ENCODE data around the gene UBE2G1.
"Not testable (repeated sequence)": the region's sequence is repeated elsewhere in the genome, so short reads cannot be mapped to it uniquely, and the experiment has no call there.

Gene UBE2G1

DNA sequence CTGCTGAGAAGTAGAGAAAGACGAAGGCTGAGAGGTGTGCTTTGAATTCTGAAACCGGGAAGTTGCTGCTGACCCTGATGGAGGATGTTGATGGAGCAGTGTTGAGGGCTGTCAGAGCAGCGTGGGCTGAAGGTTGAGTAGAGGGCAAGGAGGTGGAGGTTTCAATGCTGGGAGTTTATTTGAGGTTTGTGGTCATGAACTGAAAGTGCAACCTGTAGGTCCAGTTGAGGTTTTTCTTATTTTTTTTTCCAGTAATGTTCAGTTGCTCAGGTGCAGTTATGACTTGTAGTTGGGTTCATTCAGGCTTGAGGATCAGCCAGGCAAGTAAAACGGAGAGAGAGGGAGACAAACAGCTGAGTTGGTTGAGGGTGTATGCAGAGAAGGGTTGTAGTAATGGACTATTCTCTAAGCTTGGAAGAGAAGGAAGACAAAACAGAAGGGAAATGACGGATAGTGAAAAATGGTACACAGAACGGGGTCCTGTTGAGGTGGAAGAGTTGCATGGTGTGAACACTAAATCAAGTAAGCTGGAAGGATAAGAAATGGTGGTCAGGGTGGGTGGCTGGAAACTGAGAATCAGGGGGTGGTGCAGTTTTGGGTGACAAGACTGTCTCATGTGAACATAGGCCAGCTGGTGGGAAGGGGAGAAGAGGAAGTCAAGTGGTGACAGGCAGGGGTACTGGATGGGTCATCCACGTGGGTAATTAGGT lies 8.7 kb upstream of the UBE2G1 start:
- peak; percentile 73 for DNase-seq (ENCODE audit: low spot score)
- in situ Hi-C loops (cut with MboI; ENCODE audit: low sequenced_read_pairs, unreplicated experiment): no loop called here
- TF ChIP-seq, protein P1, sequence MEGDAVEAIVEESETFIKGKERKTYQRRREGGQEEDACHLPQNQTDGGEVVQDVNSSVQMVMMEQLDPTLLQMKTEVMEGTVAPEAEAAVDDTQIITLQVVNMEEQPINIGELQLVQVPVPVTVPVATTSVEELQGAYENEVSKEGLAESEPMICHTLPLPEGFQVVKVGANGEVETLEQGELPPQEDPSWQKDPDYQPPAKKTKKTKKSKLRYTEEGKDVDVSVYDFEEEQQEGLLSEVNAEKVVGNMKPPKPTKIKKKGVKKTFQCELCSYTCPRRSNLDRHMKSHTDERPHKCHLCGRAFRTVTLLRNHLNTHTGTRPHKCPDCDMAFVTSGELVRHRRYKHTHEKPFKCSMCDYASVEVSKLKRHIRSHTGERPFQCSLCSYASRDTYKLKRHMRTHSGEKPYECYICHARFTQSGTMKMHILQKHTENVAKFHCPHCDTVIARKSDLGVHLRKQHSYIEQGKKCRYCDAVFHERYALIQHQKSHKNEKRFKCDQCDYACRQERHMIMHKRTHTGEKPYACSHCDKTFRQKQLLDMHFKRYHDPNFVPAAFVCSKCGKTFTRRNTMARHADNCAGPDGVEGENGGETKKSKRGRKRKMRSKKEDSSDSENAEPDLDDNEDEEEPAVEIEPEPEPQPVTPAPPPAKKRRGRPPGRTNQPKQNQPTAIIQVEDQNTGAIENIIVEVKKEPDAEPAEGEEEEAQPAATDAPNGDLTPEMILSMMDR (IDR thresholded peaks at IDR 0.05; ENCODE audit: borderline replicate concordance, control extremely low read depth, extremely low read depth, insufficient read depth, missing control alignments): no peak

DNA sequence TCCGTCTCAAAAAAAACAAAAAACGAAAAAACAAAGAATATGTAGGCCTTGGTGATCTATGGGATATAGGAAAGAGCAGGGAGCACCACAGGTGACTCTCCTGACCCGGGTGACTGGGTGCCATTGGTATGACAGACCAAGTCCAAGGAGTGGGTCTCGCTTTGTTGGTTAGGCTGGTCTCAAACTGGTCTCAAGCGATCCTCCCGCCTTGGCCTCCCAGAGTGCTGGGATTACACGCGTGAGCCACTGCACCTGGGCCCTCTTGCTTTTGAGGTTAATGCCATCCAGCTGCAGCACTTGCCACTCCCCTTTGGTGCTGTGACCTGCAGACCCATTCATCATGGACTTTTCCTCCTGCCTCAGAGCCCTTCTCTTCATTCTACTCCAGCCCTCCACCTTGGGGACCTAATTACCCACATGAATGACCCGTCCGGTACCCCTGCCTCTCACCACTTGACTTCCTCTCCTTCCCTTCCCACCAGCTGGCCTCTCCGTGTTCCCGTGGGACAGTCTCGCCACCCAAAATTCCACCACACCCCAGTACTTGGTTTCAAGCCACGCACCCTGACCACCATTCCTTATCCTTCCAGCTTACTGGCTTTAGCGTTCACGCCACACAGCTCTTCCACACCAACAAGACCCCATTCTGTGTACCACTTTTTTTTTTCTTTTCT lies 3.2 kb upstream of the UBE2G1 start:
- in situ Hi-C loops (cut with MboI; ENCODE audit: low sequenced_read_pairs, unreplicated experiment): no loop called here
- TF ChIP-seq, protein P1 (IDR thresholded peaks at IDR 0.05; ENCODE audit: borderline replicate concordance, control extremely low read depth, extremely low read depth, insufficient read depth, missing control alignments): no peak
- DNase-seq (ENCODE audit: low spot score): no peak

DNA sequence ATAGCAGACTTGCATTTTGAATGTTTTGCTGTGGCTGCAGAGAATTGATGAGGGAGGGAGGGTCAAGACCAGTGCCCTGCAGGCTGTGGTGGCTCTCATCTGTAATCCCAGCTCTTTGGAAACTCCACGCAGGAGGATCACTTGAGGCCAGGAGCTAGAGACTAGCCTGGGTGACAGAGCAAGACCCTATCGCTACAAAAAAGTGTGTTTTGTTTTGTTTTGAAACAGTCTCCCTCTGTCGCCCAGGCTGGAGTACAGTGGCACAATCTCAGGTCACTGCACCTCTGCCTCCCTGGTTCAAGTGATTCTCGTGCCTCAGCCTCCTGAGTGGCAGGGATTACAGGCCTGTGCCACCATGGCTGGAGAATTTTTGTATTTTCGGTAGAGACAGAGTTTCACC lies 1.9 kb upstream of the UBE2G1 start:
- in situ Hi-C loops (cut with MboI; ENCODE audit: low sequenced_read_pairs, unreplicated experiment): no loop called here
- no peak for DNase-seq (ENCODE audit: low spot score)
- TF ChIP-seq, protein P1 (IDR thresholded peaks at IDR 0.05; ENCODE audit: borderline replicate concordance, control extremely low read depth, extremely low read depth, insufficient read depth, missing control alignments): no peak

DNA sequence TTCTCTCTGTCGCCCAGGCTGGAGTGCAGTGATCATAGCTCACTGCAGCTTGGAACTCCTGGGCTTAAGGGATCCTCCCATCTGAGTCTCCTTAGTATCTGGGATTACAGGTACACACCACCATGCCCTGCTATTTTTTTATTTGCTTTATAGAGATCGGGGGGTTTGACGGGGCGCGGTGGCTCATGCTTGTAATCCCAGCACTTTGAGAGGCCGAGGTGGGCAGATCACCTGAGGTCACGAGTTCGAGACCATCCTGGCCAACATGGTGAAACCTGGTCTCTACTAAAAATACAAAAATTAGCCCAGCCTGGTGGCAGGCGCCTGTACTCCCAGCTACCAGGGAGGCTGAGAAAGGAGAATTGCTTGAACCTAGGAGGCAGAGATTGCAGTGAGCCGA lies 702 bp upstream of the UBE2G1 start:
- in situ Hi-C loops (cut with MboI; ENCODE audit: low sequenced_read_pairs, unreplicated experiment); DNase-seq (ENCODE audit: low spot score): not testable (repeated sequence)

DNA sequence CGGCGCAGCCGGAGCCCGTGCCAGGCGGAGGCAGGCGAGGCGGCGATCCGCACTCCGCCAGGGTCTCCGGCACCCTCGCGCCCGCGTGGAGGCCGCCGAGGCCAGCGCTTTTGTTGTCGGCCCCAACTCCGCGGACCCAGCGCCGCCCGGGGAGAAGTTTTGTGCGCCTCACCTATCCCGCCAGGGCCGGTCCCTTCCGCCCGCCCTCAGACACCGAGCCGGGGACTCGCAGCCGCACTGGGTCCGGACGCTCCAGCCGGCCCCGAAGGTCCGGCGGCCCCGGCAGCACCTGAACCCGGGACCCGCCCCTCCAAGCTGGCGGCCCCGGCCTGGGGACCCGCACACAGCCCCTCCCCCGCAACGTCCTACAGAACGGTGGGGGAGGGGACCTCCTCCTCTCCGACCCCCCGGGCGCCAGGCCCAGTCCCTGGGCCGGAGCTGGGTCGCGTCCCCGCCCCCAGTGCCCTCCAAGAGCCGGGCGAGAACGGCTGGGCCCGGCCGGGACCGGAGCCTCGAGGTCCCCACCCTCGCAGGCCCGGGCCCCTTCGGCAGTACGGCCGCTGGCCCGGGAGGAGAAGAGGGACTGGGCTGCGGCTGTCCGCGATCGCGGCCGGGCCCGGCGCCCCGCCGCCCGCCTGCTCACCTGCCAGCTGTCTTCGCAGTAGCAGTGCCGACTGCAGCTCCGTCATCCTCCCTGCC lies 698 bp downstream of the UBE2G1 start:
- no peak for DNase-seq (ENCODE audit: low spot score)
- in situ Hi-C loops (cut with MboI; ENCODE audit: low sequenced_read_pairs, unreplicated experiment): no loop called here
- TF ChIP-seq, protein P1 (IDR thresholded peaks at IDR 0.05; ENCODE audit: borderline replicate concordance, control extremely low read depth, extremely low read depth, insufficient read depth, missing control alignments): no peak

DNA sequence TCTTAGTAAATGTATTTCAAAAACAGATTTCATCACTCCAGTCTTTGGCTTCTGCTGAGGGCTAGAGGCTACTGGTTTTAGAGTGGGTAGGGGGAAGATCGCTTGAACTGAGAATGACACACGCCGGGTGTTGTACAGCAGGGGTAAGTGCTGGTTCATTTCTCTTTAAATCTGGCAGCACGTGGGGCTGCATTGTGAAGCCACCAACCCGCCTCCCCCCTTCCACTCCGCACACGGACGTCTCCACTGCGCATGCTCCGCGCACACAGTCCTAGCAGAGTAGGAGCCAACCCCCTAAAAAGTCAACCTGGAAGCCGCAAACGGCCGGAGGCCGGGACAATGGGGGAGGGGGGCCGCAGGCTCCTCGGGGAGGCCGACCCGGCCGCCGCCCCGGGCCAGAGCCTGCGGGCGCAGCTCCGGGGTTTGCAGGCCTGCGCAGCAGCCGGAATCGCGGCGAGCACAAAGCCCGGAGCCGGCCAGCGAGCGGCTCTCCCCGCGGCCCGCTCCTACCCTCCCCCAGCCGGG lies 1.3 kb downstream of the UBE2G1 start:
- in situ Hi-C loops (cut with MboI; ENCODE audit: low sequenced_read_pairs, unreplicated experiment): no loop called here
- DNase-seq (ENCODE audit: low spot score): peak; percentile 92
- TF ChIP-seq, protein P1 (IDR thresholded peaks at IDR 0.05; ENCODE audit: borderline replicate concordance, control extremely low read depth, extremely low read depth, insufficient read depth, missing control alignments): no peak

Measured in GM13976 (cell line).